GM12878 (cell line): ENCODE data around the gene NTF3. TPM values are rescaled to one million over a fixed set of nuclear protein-coding genes. Genes with fewer than 3 reads are reported as not detected.

Experiments used
- ATAC-seq: fragments of 200-7000 bp; cut with Tn5 transposase; 3 replicates; pipeline ENCODE4 v1.9.1; 2020; ENCODE audit warnings: mild to moderate bottlenecking, moderate library complexity
- BruUV-seq: library from RNA; stranded (reverse); fragments of 400-500 nt; replicated peaks from 2 replicates; lab custom pipeline; 2021; lab: Mats Ljungman, UMichigan
- CTCF ChIA-PET: fragments of 300-600 bp; sonication (Branson Sonifier 250); formaldehyde crosslinking; extraction: SDS; loops from one replicate; lab custom pipeline; 2021; ENCODE audit warnings: inconsistent platforms; lab: Yijun Ruan, JAX
- POLR2A ChIA-PET: fragments of 350-600 bp; formaldehyde crosslinking; extraction: SDS; loops from one replicate; lab custom pipeline; 2021; ENCODE audit warnings: inconsistent platforms; lab: Charles Lee
- RAD21 ChIA-PET: fragments of 300-600 bp; sonication (Branson Sonifier 250); formaldehyde crosslinking; loops from one replicate; lab custom pipeline; 2023; ENCODE audit warnings: antibody characterized with exemption; ENCODE audit not compliant: unreplicated experiment; lab: Charles Lee
- SMC1A ChIA-PET: fragments of 300-600 bp; sonication (Branson Sonifier 250); formaldehyde crosslinking; loops from one replicate; lab custom pipeline; 2023; ENCODE audit not compliant: unreplicated experiment, uncharacterized antibody; lab: Charles Lee
- DNase-seq: peaks from one replicate; pipeline ENCODE4 v3.0.0-alpha.2; 2011; ENCODE audit warnings: low read depth, low spot score
- FAIRE-seq: peaks from 3 replicates; lab custom pipeline; 2011; peaks lifted over from hg19 to GRCh38; lab: Jason Lieb, UNC
- H2AFZ ChIP-seq: 2 replicates; pipeline ENCODE4 v1.6.0; 2011; ENCODE audit warnings: low read depth, low read length, control low read depth; ENCODE audit not compliant: control insufficient read depth
- H3K27ac ChIP-seq: 2 replicates; pipeline ENCODE4 v1.5.1; 2011; ENCODE audit warnings: control low read depth; ENCODE audit not compliant: control insufficient read depth, insufficient read depth
- H3K27me3 ChIP-seq, 2 experiments: replicated peaks in 1 of 2; 2 replicates each; pipeline versions ENCODE4 v1.6.0 to v1.6.1; 2011; ENCODE audit warnings: low read length in 1 of 2; ENCODE audit not compliant: control insufficient read depth in 2 of 2, insufficient read depth in 2 of 2
- H3K36me3 ChIP-seq, 2 experiments: 2 replicates each; pipeline ENCODE4 v1.5.1; 2011; ENCODE audit warnings: low read length in 1 of 2; ENCODE audit not compliant: control insufficient read depth in 2 of 2, insufficient read depth in 2 of 2
- H3K4me1 ChIP-seq: 2 replicates; pipeline ENCODE4 v1.6.1; 2011; ENCODE audit warnings: mild to moderate bottlenecking, low read length, moderate library complexity, mixed read lengths; ENCODE audit not compliant: control insufficient read depth, insufficient read depth
- H3K4me2 ChIP-seq: 2 replicates; pipeline ENCODE4 v1.6.0; 2011; ENCODE audit warnings: control low read depth; ENCODE audit not compliant: control insufficient read depth, insufficient read depth
- H3K4me3 ChIP-seq: fragments of 200-600 bp; sonication (generic); 2 replicates; pipeline ENCODE4 v1.5.1; 2016
- H3K79me2 ChIP-seq: 2 replicates; pipeline ENCODE4 v1.6.0; 2011; ENCODE audit warnings: low read length; ENCODE audit not compliant: control insufficient read depth, insufficient read depth
- H3K9ac ChIP-seq: 2 replicates; pipeline ENCODE4 v1.8.0; 2011; ENCODE audit warnings: low read length, control low read depth, mixed read lengths; ENCODE audit not compliant: control insufficient read depth, insufficient read depth
- H3K9me3 ChIP-seq: replicated peaks from 3 replicates; pipeline ENCODE4 v1.5.1; 2011; ENCODE audit warnings: mild to moderate bottlenecking, low read length; ENCODE audit not compliant: control insufficient read depth, insufficient read depth
- H4K20me1 ChIP-seq: 2 replicates; pipeline ENCODE4 v1.6.0; 2011; ENCODE audit not compliant: control insufficient read depth, insufficient read depth
- ASH2L ChIP-seq: fragments of 300-600, 200-600 bp; sonication (generic); IDR thresholded peaks from 2 replicates; pipeline ENCODE4 v1.6.1; 2017; ENCODE audit warnings: low read depth, mild to moderate bottlenecking, borderline replicate concordance
- ATF7 ChIP-seq: fragments of 450-650 bp; IDR thresholded peaks from 2 replicates; pipeline ENCODE4 v1.6.1; 2016; ENCODE audit warnings: low read depth, mild to moderate bottlenecking
- BACH1 ChIP-seq: fragments of 450-650 bp; IDR thresholded peaks from 2 replicates; pipeline ENCODE4 v1.6.1; 2017; ENCODE audit warnings: mild to moderate bottlenecking, borderline replicate concordance
- BCL11A ChIP-seq: IDR thresholded peaks from 2 replicates; pipeline ENCODE4 v1.6.1; 2011; ENCODE audit warnings: low read depth, low read length
- CEBPB ChIP-seq, 2 experiments: fragments of 150-350 bp in 1 of 2; IDR thresholded peaks; 2 replicates each; pipeline ENCODE4 v1.6.1; 2012 to 2014; ENCODE audit warnings: low read depth in 2 of 2, low read length in 2 of 2, borderline replicate concordance in 1 of 2, inconsistent platforms in 1 of 2
- CHD2 ChIP-seq: IDR thresholded peaks from 2 replicates; pipeline ENCODE4 v1.6.1; 2011; ENCODE audit warnings: low read depth, low read length, improper control_type of control experiment, borderline replicate concordance
- JUNB ChIP-seq: IDR thresholded peaks from 2 replicates; pipeline ENCODE4 v1.6.1; 2016; ENCODE audit warnings: antibody characterized with exemption, mild to moderate bottlenecking
- NFYB ChIP-seq: IDR thresholded peaks from 2 replicates; pipeline ENCODE4 v1.6.1; 2011; ENCODE audit warnings: low read depth, mild to moderate bottlenecking, low read length, improper control_type of control experiment, moderate library complexity; ENCODE audit not compliant: insufficient read depth
- PML ChIP-seq: IDR thresholded peaks from 2 replicates; pipeline ENCODE4 v1.6.1; 2012; ENCODE audit warnings: low read length, inconsistent platforms
- RBBP5 ChIP-seq: fragments of 200-600 bp; sonication (generic); conservative IDR thresholded peaks from 2 replicates; pipeline ENCODE4 v1.6.1; 2016
- SMC3 ChIP-seq: IDR thresholded peaks from 2 replicates; pipeline ENCODE4 v1.6.1; 2011; ENCODE audit warnings: low read length, improper control_type of control experiment, borderline replicate concordance
- TCF3 ChIP-seq: IDR thresholded peaks from 2 replicates; pipeline ENCODE4 v1.6.1; 2012; ENCODE audit warnings: low read depth, mild to moderate bottlenecking, low read length, borderline replicate concordance; ENCODE audit not compliant: insufficient read depth
- ZSCAN29 ChIP-seq: fragments of 450-650 bp; IDR thresholded peaks from 2 replicates; pipeline ENCODE4 v1.6.1; 2017; ENCODE audit warnings: mild to moderate bottlenecking, moderate library complexity
- WGBS: methylation state at CpG from one replicate; pipeline ENCODE4 v1.1.6; 2016; ENCODE audit warnings: low lambda C conversion rate; ENCODE audit not compliant: insufficient replicate concordance, insufficient coverage; ENCODE audit errors: missing lambda C conversion rate; 5-methylcytosine and 5-hydroxymethylcytosine counted together
- in situ Hi-C: fragments of 300-500 bp; cut with MboI; formaldehyde crosslinking; loops from 9 replicates; pipeline ENCODE4 v1.14.3; 2018; ENCODE audit warnings: mixed read lengths
- intact Hi-C: fragments of 100-400 bp; cut with micrococcal nuclease; formaldehyde crosslinking; loops from one replicate; pipeline ENCODE4 v1.14.2; 2022; ENCODE audit not compliant: unreplicated experiment
- polyA plus RNA-seq, 11 experiments: library from polyadenylated mRNA; depleted of rRNA in 4 of 11; unstranded in 6 of 11; stranded (reverse) in 5 of 11; fragments of >200 nt; fragmentation: Nextera tagmentation in 4 of 11; fragmentation: Illumina TruSeq in 1 of 11; extraction: Ambion mirVana in 4 of 11; extraction: Trizol in 1 of 11; gene quantifications; 1 replicate in 1 of 11; 2 replicates in 10 of 11; pipeline versions ENCODE4 v1.2.1 to v1.2.3, GENCODE V29; 2011 to 2016; ENCODE audit warnings: inconsistent platforms in 2 of 11, missing spikeins in 2 of 11, low read depth in 1 of 11
- total RNA-seq, 4 experiments: library from RNA; depleted of rRNA in 3 of 4; stranded (reverse); fragments of >200 nt in 3 of 4; fragmentation: Illumina TruSeq in 1 of 4; extraction: Trizol in 1 of 4; gene quantifications; 2 replicates each; pipeline versions ENCODE4 v1.2.1 to v1.2.3, GENCODE V29; 2013 to 2021
- TF ChIP-seq, protein P1 (sequence below): fragments of 450-650 bp; IDR thresholded peaks from 2 replicates; pipeline ENCODE4 v1.6.1; 2018; ENCODE audit warnings: mild to moderate bottlenecking, low read depth, moderate library complexity; ENCODE audit not compliant: partially characterized antibody
- TF ChIP-seq, protein P2 (sequence below): IDR thresholded peaks from 2 replicates; pipeline ENCODE4 v1.6.1; 2011; ENCODE audit warnings: low read depth, low read length, improper control_type of control experiment, borderline replicate concordance
- TF ChIP-seq, protein P3 (sequence below): fragments of 450-650 bp; IDR thresholded peaks from 2 replicates; pipeline ENCODE4 v1.6.1; 2017; ENCODE audit warnings: low read depth, mild to moderate bottlenecking, moderate library complexity
- TF ChIP-seq, protein P4 (sequence below): fragments of 450-650 bp; IDR thresholded peaks from 2 replicates; pipeline ENCODE4 v1.6.1; 2017; ENCODE audit warnings: mild to moderate bottlenecking, moderate library complexity

NTF3 gene
- total and polyA plus RNA-seq, 10 of the 15 experiments (the other 5 are each of a cell fraction or from before 2014, with no cell fraction given), result 0.07 TPM; not detected in 9

- intact Hi-C loops, result no loop called here
- no peak overlapping the region for H2AFZ ChIP-seq
- 11% methylated on average over 5 of the region's 5 CpGs for WGBS
- SMC1A ChIA-PET, result no interaction called here
- CTCF ChIA-PET, result no interaction called here
- RAD21 ChIA-PET, result no interaction called here
- H3K4me2 ChIP-seq, result no peak overlapping the region
- POLR2A ChIA-PET, result no interaction called here
- no peaks in the 10 kb centered on the region for H4K20me1 ChIP-seq
- DNase-seq, result no peak
- H3K79me2 ChIP-seq, result no peaks in the 10 kb centered on the region
- no peaks in the 10 kb centered on the region for H3K9me3 ChIP-seq
- no peak overlapping the region for H3K9ac ChIP-seq
- ATAC-seq, result no peak
- H3K36me3 ChIP-seq, result no peaks in the 10 kb centered on the region
- no TSS peak for BruUV-seq
- FAIRE-seq, result no peak
- no peaks in the 10 kb centered on the region; a peak in 2 of 4 replicates for H3K27me3 ChIP-seq
- in situ Hi-C loops, result no loop called here
- H3K4me1 ChIP-seq, result no peaks in the 10 kb centered on the region
- no peak overlapping the region for H3K4me3 ChIP-seq
- no peak overlapping the region for H3K27ac ChIP-seq
- TF ChIP-seq CEBPB (IDR thresholded peaks at IDR 0.05; ENCODE audit: borderline replicate concordance in 1 of 2, low read depth in 2 of 2, low read length in 2 of 2), result no peak
- no peak for TF ChIP-seq ASH2L
- TF ChIP-seq JUNB, result no peak
- no peak for TF ChIP-seq ZSCAN29
- TF ChIP-seq, protein P1, sequence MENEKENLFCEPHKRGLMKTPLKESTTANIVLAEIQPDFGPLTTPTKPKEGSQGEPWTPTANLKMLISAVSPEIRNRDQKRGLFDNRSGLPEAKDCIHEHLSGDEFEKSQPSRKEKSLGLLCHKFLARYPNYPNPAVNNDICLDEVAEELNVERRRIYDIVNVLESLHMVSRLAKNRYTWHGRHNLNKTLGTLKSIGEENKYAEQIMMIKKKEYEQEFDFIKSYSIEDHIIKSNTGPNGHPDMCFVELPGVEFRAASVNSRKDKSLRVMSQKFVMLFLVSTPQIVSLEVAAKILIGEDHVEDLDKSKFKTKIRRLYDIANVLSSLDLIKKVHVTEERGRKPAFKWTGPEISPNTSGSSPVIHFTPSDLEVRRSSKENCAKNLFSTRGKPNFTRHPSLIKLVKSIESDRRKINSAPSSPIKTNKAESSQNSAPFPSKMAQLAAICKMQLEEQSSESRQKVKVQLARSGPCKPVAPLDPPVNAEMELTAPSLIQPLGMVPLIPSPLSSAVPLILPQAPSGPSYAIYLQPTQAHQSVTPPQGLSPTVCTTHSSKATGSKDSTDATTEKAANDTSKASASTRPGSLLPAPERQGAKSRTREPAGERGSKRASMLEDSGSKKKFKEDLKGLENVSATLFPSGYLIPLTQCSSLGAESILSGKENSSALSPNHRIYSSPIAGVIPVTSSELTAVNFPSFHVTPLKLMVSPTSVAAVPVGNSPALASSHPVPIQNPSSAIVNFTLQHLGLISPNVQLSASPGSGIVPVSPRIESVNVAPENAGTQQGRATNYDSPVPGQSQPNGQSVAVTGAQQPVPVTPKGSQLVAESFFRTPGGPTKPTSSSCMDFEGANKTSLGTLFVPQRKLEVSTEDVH, result no peak
- TF ChIP-seq RBBP5, result no peak
- TF ChIP-seq PML, result no peak
- TF ChIP-seq BCL11A, result no peak
- TF ChIP-seq SMC3, result no peak
- TF ChIP-seq, protein P2, sequence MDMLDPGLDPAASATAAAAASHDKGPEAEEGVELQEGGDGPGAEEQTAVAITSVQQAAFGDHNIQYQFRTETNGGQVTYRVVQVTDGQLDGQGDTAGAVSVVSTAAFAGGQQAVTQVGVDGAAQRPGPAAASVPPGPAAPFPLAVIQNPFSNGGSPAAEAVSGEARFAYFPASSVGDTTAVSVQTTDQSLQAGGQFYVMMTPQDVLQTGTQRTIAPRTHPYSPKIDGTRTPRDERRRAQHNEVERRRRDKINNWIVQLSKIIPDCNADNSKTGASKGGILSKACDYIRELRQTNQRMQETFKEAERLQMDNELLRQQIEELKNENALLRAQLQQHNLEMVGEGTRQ, result no peak
- TF ChIP-seq CHD2, result no peak
- TF ChIP-seq, protein P3, sequence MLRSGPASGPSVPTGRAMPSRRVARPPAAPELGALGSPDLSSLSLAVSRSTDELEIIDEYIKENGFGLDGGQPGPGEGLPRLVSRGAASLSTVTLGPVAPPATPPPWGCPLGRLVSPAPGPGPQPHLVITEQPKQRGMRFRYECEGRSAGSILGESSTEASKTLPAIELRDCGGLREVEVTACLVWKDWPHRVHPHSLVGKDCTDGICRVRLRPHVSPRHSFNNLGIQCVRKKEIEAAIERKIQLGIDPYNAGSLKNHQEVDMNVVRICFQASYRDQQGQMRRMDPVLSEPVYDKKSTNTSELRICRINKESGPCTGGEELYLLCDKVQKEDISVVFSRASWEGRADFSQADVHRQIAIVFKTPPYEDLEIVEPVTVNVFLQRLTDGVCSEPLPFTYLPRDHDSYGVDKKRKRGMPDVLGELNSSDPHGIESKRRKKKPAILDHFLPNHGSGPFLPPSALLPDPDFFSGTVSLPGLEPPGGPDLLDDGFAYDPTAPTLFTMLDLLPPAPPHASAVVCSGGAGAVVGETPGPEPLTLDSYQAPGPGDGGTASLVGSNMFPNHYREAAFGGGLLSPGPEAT, result no peak
- no peak for TF ChIP-seq ATF7
- no peak for TF ChIP-seq BACH1
- no peak for TF ChIP-seq TCF3
- TF ChIP-seq, protein P4, sequence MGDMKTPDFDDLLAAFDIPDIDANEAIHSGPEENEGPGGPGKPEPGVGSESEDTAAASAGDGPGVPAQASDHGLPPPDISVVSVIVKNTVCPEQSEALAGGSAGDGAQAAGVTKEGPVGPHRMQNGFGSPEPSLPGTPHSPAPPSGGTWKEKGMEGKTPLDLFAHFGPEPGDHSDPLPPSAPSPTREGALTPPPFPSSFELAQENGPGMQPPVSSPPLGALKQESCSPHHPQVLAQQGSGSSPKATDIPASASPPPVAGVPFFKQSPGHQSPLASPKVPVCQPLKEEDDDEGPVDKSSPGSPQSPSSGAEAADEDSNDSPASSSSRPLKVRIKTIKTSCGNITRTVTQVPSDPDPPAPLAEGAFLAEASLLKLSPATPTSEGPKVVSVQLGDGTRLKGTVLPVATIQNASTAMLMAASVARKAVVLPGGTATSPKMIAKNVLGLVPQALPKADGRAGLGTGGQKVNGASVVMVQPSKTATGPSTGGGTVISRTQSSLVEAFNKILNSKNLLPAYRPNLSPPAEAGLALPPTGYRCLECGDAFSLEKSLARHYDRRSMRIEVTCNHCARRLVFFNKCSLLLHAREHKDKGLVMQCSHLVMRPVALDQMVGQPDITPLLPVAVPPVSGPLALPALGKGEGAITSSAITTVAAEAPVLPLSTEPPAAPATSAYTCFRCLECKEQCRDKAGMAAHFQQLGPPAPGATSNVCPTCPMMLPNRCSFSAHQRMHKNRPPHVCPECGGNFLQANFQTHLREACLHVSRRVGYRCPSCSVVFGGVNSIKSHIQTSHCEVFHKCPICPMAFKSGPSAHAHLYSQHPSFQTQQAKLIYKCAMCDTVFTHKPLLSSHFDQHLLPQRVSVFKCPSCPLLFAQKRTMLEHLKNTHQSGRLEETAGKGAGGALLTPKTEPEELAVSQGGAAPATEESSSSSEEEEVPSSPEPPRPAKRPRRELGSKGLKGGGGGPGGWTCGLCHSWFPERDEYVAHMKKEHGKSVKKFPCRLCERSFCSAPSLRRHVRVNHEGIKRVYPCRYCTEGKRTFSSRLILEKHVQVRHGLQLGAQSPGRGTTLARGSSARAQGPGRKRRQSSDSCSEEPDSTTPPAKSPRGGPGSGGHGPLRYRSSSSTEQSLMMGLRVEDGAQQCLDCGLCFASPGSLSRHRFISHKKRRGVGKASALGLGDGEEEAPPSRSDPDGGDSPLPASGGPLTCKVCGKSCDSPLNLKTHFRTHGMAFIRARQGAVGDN, result no peak
- TF ChIP-seq NFYB, result no peak
Measured at GRCh38 chr12:5507944-5508343, 76.0 kb downstream of the NTF3 start.
